HG03442 (cell line): ENCODE data around the gene FOXP1.

Source experiments
- ATAC-seq: cut with Tn5 transposase; IDR thresholded peaks from one replicate; pipeline ENCODE4 v1.9.1; 2021; ENCODE audit warnings: mild to moderate bottlenecking, moderate library complexity; ENCODE audit not compliant: unreplicated experiment

FOXP1 gene

GRCh38 chr3:71488391-71488809, 95.1 kb downstream of the FOXP1 start:
- ATAC-seq, result no peak

- ATAC-seq, result no peak
These were observed 96.1 kb downstream of the FOXP1 start for GRCh38 chr3:71487418-71487817.

GRCh38 chr3:71486831-71487230, 96.7 kb downstream of the FOXP1 start:
- ATAC-seq, result no peak

- ATAC-seq, result no peak
These were observed 97.6 kb downstream of the FOXP1 start for GRCh38 chr3:71485896-71486295.

GRCh38 chr3:71484452-71484851, 99.1 kb downstream of the FOXP1 start:
- ATAC-seq, result no peak

GRCh38 chr3:71484047-71484446, 99.5 kb downstream of the FOXP1 start:
- ATAC-seq, result no peak

- ATAC-seq, result no peak
These were observed 100.8 kb downstream of the FOXP1 start for GRCh38 chr3:71482771-71483170.

GRCh38 chr3:71478568-71478967, 105.0 kb downstream of the FOXP1 start:
- no peak for ATAC-seq

- no peak for ATAC-seq
These were observed 106.6 kb downstream of the FOXP1 start for GRCh38 chr3:71476950-71477349.

- no peak for ATAC-seq
These were observed 114.4 kb downstream of the FOXP1 start for GRCh38 chr3:71469138-71469435.

- ATAC-seq, result no peak
These were observed 115.0 kb downstream of the FOXP1 start for GRCh38 chr3:71468311-71469137.

- no peak for ATAC-seq
These were observed 117.0 kb downstream of the FOXP1 start for GRCh38 chr3:71466483-71466882.

GRCh38 chr3:71465371-71466036, 118.0 kb downstream of the FOXP1 start:
- ATAC-seq, result no peak

GRCh38 chr3:71464613-71465012, 118.9 kb downstream of the FOXP1 start:
- ATAC-seq, result no peak

GRCh38 chr3:71463617-71464016, 119.9 kb downstream of the FOXP1 start:
- no peak for ATAC-seq

GRCh38 chr3:71462586-71462985, 120.9 kb downstream of the FOXP1 start:
- no peak for ATAC-seq

GRCh38 chr3:71461749-71462483, 121.6 kb downstream of the FOXP1 start:
- ATAC-seq, result no peak

- ATAC-seq, result no peak
These were observed 122.4 kb downstream of the FOXP1 start for GRCh38 chr3:71461114-71461513.

- ATAC-seq, result no peak
These were observed 124.6 kb downstream of the FOXP1 start for GRCh38 chr3:71458895-71459294.

GRCh38 chr3:71456826-71457225, 126.7 kb downstream of the FOXP1 start:
- ATAC-seq, result no peak

- no peak for ATAC-seq
These were observed 127.4 kb downstream of the FOXP1 start for GRCh38 chr3:71456156-71456555.
